Measurements from ENCODE around the gene PAPSS1. TPM values are rescaled to one million over a fixed set of nuclear protein-coding genes. Genes with fewer than 3 reads are reported as not detected.
A peak's percentile ranks its signal among the peaks of the same experiment; 100 is the strongest.
"Not testable (repeated sequence)": the region's sequence is repeated elsewhere in the genome, so short reads cannot be mapped to it uniquely, and the experiment has no call there.

PAPSS1 gene
- total and polyA plus RNA-seq, 2 donors from 2014 or later: 28.1 to 47.7 TPM

DNA sequence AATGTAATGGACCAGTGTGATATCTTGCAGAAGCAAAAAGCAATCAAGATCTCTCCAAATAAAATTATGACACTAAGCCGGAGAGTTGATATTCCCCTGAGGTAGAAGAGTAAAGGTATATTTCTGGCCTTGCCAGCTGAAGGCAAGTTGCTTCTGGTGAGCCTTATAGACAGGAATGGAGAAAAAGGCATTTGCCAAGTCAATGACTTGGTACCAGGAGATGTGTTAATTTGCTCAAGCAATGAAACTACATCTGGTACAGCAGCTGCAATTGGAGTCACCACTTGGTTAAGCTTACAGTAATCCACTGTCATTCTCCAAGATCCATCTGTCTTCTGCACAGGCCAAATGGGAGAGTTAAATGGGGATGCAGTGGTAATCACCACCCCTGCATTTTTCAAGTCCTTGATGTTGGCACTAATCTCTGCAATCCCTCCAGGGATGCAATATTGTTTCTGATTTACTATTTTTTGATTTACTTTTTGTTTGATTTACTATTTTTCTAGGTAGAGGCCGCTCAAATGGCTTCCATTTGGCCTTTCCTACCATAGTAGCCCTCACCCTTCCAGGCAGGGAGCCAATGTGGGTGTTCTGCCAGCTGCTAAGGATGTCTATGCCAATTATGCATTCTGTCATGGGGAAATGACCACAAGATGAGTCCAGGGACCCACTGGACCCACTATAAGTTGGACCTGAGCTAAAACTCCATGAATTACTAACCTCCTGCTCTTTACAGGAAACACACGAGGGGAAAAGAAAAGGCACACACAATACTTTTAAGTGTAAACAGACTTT lies 6.3 kb upstream of the PAPSS1 start:
- H3K9ac ChIP-seq (ENCODE audit: low read length in 3 of 3); H3K9me3 ChIP-seq (ENCODE audit: control insufficient read depth in 2 of 3, insufficient read depth in 1 of 3, low read length in 3 of 3); H3K27me3 ChIP-seq (ENCODE audit: control insufficient read depth, insufficient read depth, low read length); FAIRE-seq; H3K36me3 ChIP-seq (ENCODE audit: control insufficient read depth in 2 of 3, insufficient read depth in 3 of 3, low read length in 3 of 3); H3K27ac ChIP-seq (ENCODE audit: low read depth in 2 of 2, low read length in 2 of 2); H3K4me1 ChIP-seq (ENCODE audit: control insufficient read depth in 2 of 3, insufficient read depth in 2 of 3, low read depth in 1 of 3, low read length in 3 of 3); intact Hi-C loops (cut with DNase I); DNase-seq; H3K4me3 ChIP-seq (ENCODE audit: low read length in 3 of 3): not testable (repeated sequence)

DNA sequence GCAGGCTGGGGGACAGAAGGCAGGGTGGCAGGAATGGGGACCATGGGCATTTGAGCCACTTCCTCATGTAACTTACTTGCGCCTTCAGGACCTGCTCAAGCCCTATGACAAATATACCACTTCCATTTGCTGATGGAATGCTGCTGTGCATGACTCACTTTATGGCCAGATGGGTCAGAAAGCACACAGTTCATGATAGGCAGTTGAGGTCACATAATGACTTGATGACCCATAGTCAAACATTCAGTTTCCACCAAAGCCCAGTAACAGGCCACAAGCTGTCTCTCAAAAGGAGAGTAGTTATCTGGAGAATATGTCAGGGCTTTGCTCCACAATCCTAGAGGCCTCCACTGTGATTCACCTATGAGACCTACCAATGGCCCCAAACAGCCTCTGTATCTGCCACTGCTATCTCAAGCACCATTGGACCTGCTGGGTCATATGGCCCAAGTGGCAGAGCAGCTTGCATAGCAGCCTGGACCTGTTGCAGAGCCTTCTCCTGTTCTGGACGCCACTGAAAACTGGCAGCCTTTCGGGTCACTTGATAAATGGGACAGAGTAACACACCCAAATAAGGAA lies 5.3 kb upstream of the PAPSS1 start:
- Histone ChIP-seq H3K36me3 (ENCODE audit: control insufficient read depth in 2 of 3, insufficient read depth in 3 of 3, low read length in 3 of 3) (no peaks in the 10 kb centered on the region), H3K9ac (ENCODE audit: low read length in 3 of 3) (no peak overlapping the region), H3K4me1 (ENCODE audit: control insufficient read depth in 2 of 3, insufficient read depth in 2 of 3, low read depth in 1 of 3, low read length in 3 of 3) (no peaks in the 10 kb centered on the region), H3K27me3 (ENCODE audit: control insufficient read depth, insufficient read depth, low read length) (no peaks in the 10 kb centered on the region), H3K27ac (ENCODE audit: low read depth in 2 of 2, low read length in 2 of 2) (no peak overlapping the region), H3K9me3 (ENCODE audit: control insufficient read depth in 2 of 3, insufficient read depth in 1 of 3, low read length in 3 of 3) (no peaks in the 10 kb centered on the region), H3K4me3 (ENCODE audit: low read length in 3 of 3) (no peak overlapping the region)
- TF ChIP-seq, protein P1, sequence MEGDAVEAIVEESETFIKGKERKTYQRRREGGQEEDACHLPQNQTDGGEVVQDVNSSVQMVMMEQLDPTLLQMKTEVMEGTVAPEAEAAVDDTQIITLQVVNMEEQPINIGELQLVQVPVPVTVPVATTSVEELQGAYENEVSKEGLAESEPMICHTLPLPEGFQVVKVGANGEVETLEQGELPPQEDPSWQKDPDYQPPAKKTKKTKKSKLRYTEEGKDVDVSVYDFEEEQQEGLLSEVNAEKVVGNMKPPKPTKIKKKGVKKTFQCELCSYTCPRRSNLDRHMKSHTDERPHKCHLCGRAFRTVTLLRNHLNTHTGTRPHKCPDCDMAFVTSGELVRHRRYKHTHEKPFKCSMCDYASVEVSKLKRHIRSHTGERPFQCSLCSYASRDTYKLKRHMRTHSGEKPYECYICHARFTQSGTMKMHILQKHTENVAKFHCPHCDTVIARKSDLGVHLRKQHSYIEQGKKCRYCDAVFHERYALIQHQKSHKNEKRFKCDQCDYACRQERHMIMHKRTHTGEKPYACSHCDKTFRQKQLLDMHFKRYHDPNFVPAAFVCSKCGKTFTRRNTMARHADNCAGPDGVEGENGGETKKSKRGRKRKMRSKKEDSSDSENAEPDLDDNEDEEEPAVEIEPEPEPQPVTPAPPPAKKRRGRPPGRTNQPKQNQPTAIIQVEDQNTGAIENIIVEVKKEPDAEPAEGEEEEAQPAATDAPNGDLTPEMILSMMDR (IDR thresholded peaks at IDR 0.05; ENCODE audit: borderline replicate concordance, extremely low read depth, insufficient read depth): no peak
- DNase-seq (no peak), FAIRE-seq (no peak)
- intact Hi-C loops (cut with DNase I): no loop called here

DNA sequence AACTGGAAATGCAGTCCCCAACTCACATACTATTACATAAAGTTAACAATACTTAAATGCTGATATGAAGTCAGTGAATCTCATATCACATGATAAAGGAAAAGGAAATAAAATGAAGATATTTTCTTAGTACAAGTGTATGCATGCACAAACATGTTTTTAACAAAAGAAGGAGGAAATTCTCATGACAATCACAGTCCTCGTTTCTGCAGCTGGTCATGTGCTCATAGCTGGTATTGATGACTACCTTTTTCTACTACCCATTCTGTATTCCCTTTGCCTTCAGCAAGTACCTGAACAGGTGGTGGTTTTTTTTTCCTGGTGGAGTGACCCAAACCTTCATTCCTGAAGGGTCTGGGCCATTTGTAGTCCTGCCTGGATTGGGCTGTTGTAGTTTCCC lies 3.3 kb upstream of the PAPSS1 start:
- DNase-seq; FAIRE-seq; H3K9ac ChIP-seq (ENCODE audit: low read length in 3 of 3); H3K4me3 ChIP-seq (ENCODE audit: low read length in 3 of 3); H3K27ac ChIP-seq (ENCODE audit: low read depth in 2 of 2, low read length in 2 of 2); H3K9me3 ChIP-seq (ENCODE audit: control insufficient read depth in 2 of 3, insufficient read depth in 1 of 3, low read length in 3 of 3); intact Hi-C loops (cut with DNase I); H3K27me3 ChIP-seq (ENCODE audit: control insufficient read depth, insufficient read depth, low read length); H3K36me3 ChIP-seq (ENCODE audit: control insufficient read depth in 2 of 3, insufficient read depth in 3 of 3, low read length in 3 of 3): not testable (repeated sequence)
- H3K4me1 ChIP-seq (ENCODE audit: control insufficient read depth in 2 of 3, insufficient read depth in 2 of 3, low read depth in 1 of 3, low read length in 3 of 3): peaks cover 3 to 11% (median 5%) of the 10 kb centered on the region in 3 donors

DNA sequence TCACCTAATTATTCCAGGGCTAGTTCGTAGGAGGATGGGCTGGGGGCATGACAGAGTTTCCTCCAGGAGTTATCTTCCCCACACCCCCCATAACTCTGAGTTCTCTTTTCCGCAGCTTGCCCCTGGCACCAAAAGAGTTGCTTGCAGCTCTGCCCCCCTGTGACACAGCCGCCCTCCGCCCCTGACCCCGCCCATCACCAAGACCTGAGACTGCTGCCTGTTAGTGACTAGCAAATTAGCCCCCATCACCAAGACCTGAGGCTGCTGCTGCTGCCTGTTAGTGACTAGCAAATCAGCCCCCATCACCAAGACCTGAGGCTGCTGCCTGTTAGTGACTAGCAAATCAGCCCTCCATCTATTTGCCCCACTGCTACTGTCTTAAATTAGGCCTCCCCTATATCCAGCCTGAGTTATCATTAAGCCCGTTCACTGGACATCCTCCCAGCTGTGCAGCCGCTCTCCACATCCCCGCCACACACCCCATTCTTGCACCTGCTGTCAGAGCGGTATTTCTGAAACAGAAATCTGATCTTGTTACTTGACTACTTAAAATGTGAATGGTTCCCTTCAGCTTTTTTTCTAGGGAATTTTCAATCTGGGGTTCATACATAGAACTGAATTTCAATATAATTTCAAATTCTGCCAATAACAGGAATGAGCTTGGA lies 1.5 kb upstream of the PAPSS1 start:
- no peak overlapping the region for H3K9ac ChIP-seq (ENCODE audit: low read length in 3 of 3)
- FAIRE-seq: no peak

More for the DNA sequence above, 1.5 kb upstream of the PAPSS1 start:
- TF ChIP-seq, protein P1 (IDR thresholded peaks at IDR 0.05; ENCODE audit: borderline replicate concordance, extremely low read depth, insufficient read depth): no peak
- peak in 2 of 5 donors; percentile 74 to 76 for DNase-seq
- Histone ChIP-seq H3K4me1 (ENCODE audit: control insufficient read depth in 2 of 3, insufficient read depth in 2 of 3, low read depth in 1 of 3, low read length in 3 of 3) (peaks cover 3 to 11% (median 5%) of the 10 kb centered on the region in 3 donors), H3K9me3 (ENCODE audit: control insufficient read depth in 2 of 3, insufficient read depth in 1 of 3, low read length in 3 of 3) (no peaks in the 10 kb centered on the region), H3K27me3 (ENCODE audit: control insufficient read depth, insufficient read depth, low read length) (no peaks in the 10 kb centered on the region), H3K36me3 (ENCODE audit: control insufficient read depth in 2 of 3, insufficient read depth in 3 of 3, low read length in 3 of 3) (no peaks in the 10 kb centered on the region), H3K27ac (ENCODE audit: low read depth in 2 of 2, low read length in 2 of 2) (no peak overlapping the region), H3K4me3 (ENCODE audit: low read length in 3 of 3) (peak overlapping the region in 2 of 3 donors; percentile 44 to 90)
- intact Hi-C loops (cut with DNase I): no loop called here

Data from kidney (tissue), 14 donors.